Body of pancreas (tissue), 4 donors: ENCODE results near the gene KRTAP12-3. TPM values are rescaled to one million over a fixed set of nuclear protein-coding genes. Genes with fewer than 3 reads are reported as not detected.
"Not testable (repeated sequence)": the region's sequence is repeated elsewhere in the genome, so short reads cannot be mapped to it uniquely, and the experiment has no call there.

Source experiments
- ATAC-seq: fragments of 150-250 bp; one replicate; pipeline ENCODE4 v1.9.1; 2016
- DNase-seq, 4 donors: peaks; one replicate each; pipeline ENCODE4 v3.0.0-alpha.2; 2019
- H3K27ac ChIP-seq, 4 donors: fragments of 200-600 bp; sonication (generic); 1 replicate in 3 of 4; 2 replicates in 1 of 4; pipeline versions ENCODE4 v1.5.1 to v1.6.1; 2016 to 2019; ENCODE audit warnings: mild to moderate bottlenecking in 1 of 4, mixed read lengths in 1 of 4, moderate library complexity in 1 of 4
- H3K27me3 ChIP-seq, 2 donors: fragments of 200-600 bp; sonication (generic); one replicate each; pipeline ENCODE4 v1.6.0; 2016; ENCODE audit warnings: mild to moderate bottlenecking in 1 of 2
- H3K36me3 ChIP-seq, 2 donors: fragments of 200-600 bp; sonication (generic); replicated peaks in 1 of 2; 2 replicates each; pipeline ENCODE4 v1.5.1; 2016; ENCODE audit warnings: low read depth in 2 of 2; ENCODE audit not compliant: insufficient read depth in 1 of 2
- H3K4me1 ChIP-seq: fragments of 200-600 bp; sonication (generic); one replicate; pipeline ENCODE4 v1.6.0; 2016
- H3K4me3 ChIP-seq, 2 donors: fragments of 200-600 bp; sonication (generic); 1 replicate in 1 of 2; 2 replicates in 1 of 2; pipeline ENCODE4 v1.5.1; 2016 to 2019
- H3K9me3 ChIP-seq, 3 donors: fragments of 200-600 bp; sonication (generic); 1 replicate in 2 of 3; 2 replicates in 1 of 3; pipeline ENCODE4 v1.5.1; 2016
- CTCF ChIP-seq, 7 experiments: fragments of 450-650 bp in 4 of 7; fragments of 200-600 bp in 3 of 7; sonication (generic) in 3 of 7; IDR thresholded peaks; one replicate each; pipeline ENCODE4 v1.5.1; 2016 to 2019; ENCODE audit warnings: antibody characterized with exemption in 7 of 7
- POLR2A ChIP-seq, 3 donors: fragments of 450-650 bp; IDR thresholded peaks; one replicate each; pipeline ENCODE4 v1.6.1; 2016; ENCODE audit warnings: antibody characterized with exemption in 3 of 3, mild to moderate bottlenecking in 2 of 3
- WGBS, 2 donors: methylation state at CpG; one replicate each; pipeline ENCODE4 v1.1.5; 2017; 5-methylcytosine and 5-hydroxymethylcytosine counted together
- intact Hi-C: fragments of 100-400 bp; cut with DNase I; formaldehyde crosslinking; loops from one replicate; pipeline ENCODE4 v1.15.1; 2023
- total RNA-seq, 2 donors: library from RNA; depleted of rRNA; stranded (reverse); fragments of >200 nt; gene quantifications; one replicate each; pipeline ENCODE4 v1.1.0, GENCODE V29; 2016

KRTAP12-3 gene
- total RNA-seq, 2 donors from 2014 or later, result not detected

GRCh38 chr21:44681861-44682579, 24.3 kb downstream of the KRTAP12-3 start, which contains the start of gene KRTAP12-1:
Gene KRTAP12-1, minus strand, starts transcription at chr21:44682163. Its CDS starts 40 bp downstream, at chr21:44682123.
- ATAC-seq (no peak), DNase-seq (no peak)
- Histone ChIP-seq H3K4me3 (no peak within 1 kb of the TSS), H3K4me1 (no peaks in the 10 kb centered on the region), H3K27ac (no peak within 1 kb of the TSS), H3K27me3 (no peaks in the 10 kb centered on the region), H3K36me3 (no peaks in the 10 kb centered on the region), H3K9me3 (no peaks in the 10 kb centered on the region)
- TF ChIP-seq POLR2A (IDR thresholded peaks at IDR 0.05) (no peak), CTCF (IDR thresholded peaks at IDR 0.05) (no peak)
- 62 to 65% methylated on average over 6 to 23 of the region's 23 CpGs for WGBS, 2 donors
- intact Hi-C loops, result no loop called here

- intact Hi-C loops, result no loop called here
- no peaks in the 10 kb centered on the region for H3K4me1 ChIP-seq
- H3K4me3 ChIP-seq, result no peak overlapping the region
- 46 to 64% methylated on average over 9 to 15 of the region's 15 CpGs for WGBS, 2 donors
- H3K36me3 ChIP-seq, result no peaks in the 10 kb centered on the region
- ATAC-seq (no peak), DNase-seq (no peak)
- TF ChIP-seq POLR2A (IDR thresholded peaks at IDR 0.05) (no peak), CTCF (IDR thresholded peaks at IDR 0.05) (no peak)
- no peaks in the 10 kb centered on the region for H3K9me3 ChIP-seq
- no peak overlapping the region for H3K27ac ChIP-seq
- H3K27me3 ChIP-seq, result no peaks in the 10 kb centered on the region
Measured at GRCh38 chr21:44682580-44683151, 24.9 kb downstream of the KRTAP12-3 start.

GRCh38 chr21:44684077-44684476, 26.3 kb downstream of the KRTAP12-3 start:
- Histone ChIP-seq H3K36me3 (no peaks in the 10 kb centered on the region), H3K27me3 (no peaks in the 10 kb centered on the region), H3K4me1 (no peaks in the 10 kb centered on the region), H3K9me3 (no peaks in the 10 kb centered on the region), H3K4me3 (no peak overlapping the region), H3K27ac (no peak overlapping the region)
- intact Hi-C loops, result no loop called here
- ATAC-seq (no peak), DNase-seq (no peak)
- WGBS, 2 donors, result 57 to 58% methylated on average over 7 of the region's 7 CpGs
- TF ChIP-seq CTCF (IDR thresholded peaks at IDR 0.05), result no peak
- no peak for TF ChIP-seq POLR2A (IDR thresholded peaks at IDR 0.05)

GRCh38 chr21:44684483-44684882, 26.8 kb downstream of the KRTAP12-3 start:
- WGBS, 2 donors, result 39 to 50% methylated on average over 6 of the region's 6 CpGs
- Histone ChIP-seq H3K27ac (no peak overlapping the region), H3K9me3 (no peaks in the 10 kb centered on the region), H3K4me1 (no peaks in the 10 kb centered on the region), H3K36me3 (no peaks in the 10 kb centered on the region), H3K27me3 (no peaks in the 10 kb centered on the region), H3K4me3 (no peak overlapping the region)
- ATAC-seq (no peak), DNase-seq (no peak)
- intact Hi-C loops, result no loop called here
- TF ChIP-seq POLR2A (IDR thresholded peaks at IDR 0.05) (no peak), CTCF (IDR thresholded peaks at IDR 0.05) (no peak)

GRCh38 chr21:44685050-44685449, 27.3 kb downstream of the KRTAP12-3 start:
- ATAC-seq, DNase-seq, H3K27me3 ChIP-seq, H3K4me1 ChIP-seq, H3K4me3 ChIP-seq, H3K36me3 ChIP-seq, intact Hi-C loops, H3K9me3 ChIP-seq, H3K27ac ChIP-seq: not testable (repeated sequence)
- WGBS, 2 donors, result 47 to 62% methylated on average over 4 to 6 of the region's 6 CpGs
